OCI-LY1 (cell line): ENCODE results near the gene PTPRG.

Source experiments
- H2AFZ ChIP-seq: fragments of 200-600 bp; sonication (generic), shearing (Covaris generic); 2 replicates; pipeline ENCODE4 v1.6.0; 2014; ENCODE audit warnings: antibody characterized with exemption, mild to moderate bottlenecking, low read length
- H3F3A ChIP-seq: fragments of 200-600 bp; sonication (generic), shearing (Covaris generic); 2 replicates; pipeline ENCODE4 v1.6.0; 2014; ENCODE audit warnings: mild to moderate bottlenecking, antibody characterized with exemption, low read length, moderate library complexity; ENCODE audit not compliant: insufficient read depth
- H3K27ac ChIP-seq: fragments of 200-600 bp; sonication (generic); 2 replicates; pipeline ENCODE4 v1.5.1; 2014; ENCODE audit warnings: low read length, mixed run types, mild to moderate bottlenecking, low read depth; ENCODE audit not compliant: poor library complexity, severe bottlenecking
- H3K27me3 ChIP-seq: fragments of 200-600 bp; sonication (generic); 2 replicates; pipeline ENCODE4 v1.6.0; 2014; ENCODE audit warnings: antibody characterized with exemption, mild to moderate bottlenecking, low read length, moderate library complexity; ENCODE audit not compliant: insufficient read depth
- H3K36me3 ChIP-seq: fragments of 200-600 bp; sonication (generic); 2 replicates; pipeline ENCODE4 v1.6.1; 2014; ENCODE audit warnings: mild to moderate bottlenecking, antibody characterized with exemption, low read length, moderate library complexity, mixed read lengths; ENCODE audit not compliant: insufficient read depth
- H3K4me1 ChIP-seq: fragments of 200-600 bp; sonication (generic); 2 replicates; pipeline ENCODE4 v1.5.1; 2014; ENCODE audit warnings: mild to moderate bottlenecking, low read length, moderate library complexity; ENCODE audit not compliant: insufficient read depth, severe bottlenecking
- H3K4me2 ChIP-seq: fragments of 200-600 bp; sonication (generic), shearing (Covaris generic); 2 replicates; pipeline ENCODE4 v1.6.1; 2014; ENCODE audit warnings: low read length
- H3K4me3 ChIP-seq: fragments of 200-600 bp; sonication (generic); 2 replicates; pipeline ENCODE4 v1.5.1; 2014; ENCODE audit warnings: low read length, low read depth, mild to moderate bottlenecking, mixed read lengths; ENCODE audit not compliant: poor library complexity, severe bottlenecking
- H3K79me2 ChIP-seq: fragments of 200-600 bp; shearing (Covaris generic); 2 replicates; pipeline ENCODE4 v1.6.1; 2016; ENCODE audit warnings: mixed run types, low read length, mixed read lengths; ENCODE audit not compliant: insufficient read depth
- H3K9ac ChIP-seq: fragments of 200-600 bp; sonication (generic), shearing (Covaris generic); 2 replicates; pipeline ENCODE4 v1.6.1; 2014; ENCODE audit warnings: mild to moderate bottlenecking, low read length, mixed read lengths
- H3K9me2 ChIP-seq: fragments of 200-600 bp; sonication (generic), shearing (Covaris generic); 2 replicates; pipeline ENCODE4 v1.6.1; 2014; ENCODE audit warnings: low read depth, mild to moderate bottlenecking, low read length, mixed read lengths
- H3K9me3 ChIP-seq: fragments of 200-600 bp; shearing (Covaris generic); 2 replicates; pipeline ENCODE4 v1.6.1; 2014; ENCODE audit warnings: low read length, mixed read lengths
- H4K20me1 ChIP-seq: fragments of 200-600 bp; sonication (generic), shearing (Covaris generic); 2 replicates; pipeline ENCODE4 v1.6.0; 2016; ENCODE audit warnings: mild to moderate bottlenecking, low read length; ENCODE audit not compliant: insufficient read depth
- EZH2 ChIP-seq: fragments of 200-600 bp; sonication (generic), shearing (Covaris generic); IDR thresholded peaks from 2 replicates; pipeline ENCODE4 v1.8.0; 2017; ENCODE audit warnings: borderline replicate concordance, mixed run types, mild to moderate bottlenecking, antibody characterized with exemption, low read length, moderate library complexity, mixed read lengths
- TF ChIP-seq, protein P1 (sequence below): fragments of 200-600 bp; sonication (generic), shearing (Covaris generic); IDR thresholded peaks from 2 replicates; pipeline ENCODE4 v1.5.1; 2017; ENCODE audit warnings: mild to moderate bottlenecking, antibody characterized with exemption, low read length, moderate library complexity, mixed read lengths

Gene PTPRG

DNA sequence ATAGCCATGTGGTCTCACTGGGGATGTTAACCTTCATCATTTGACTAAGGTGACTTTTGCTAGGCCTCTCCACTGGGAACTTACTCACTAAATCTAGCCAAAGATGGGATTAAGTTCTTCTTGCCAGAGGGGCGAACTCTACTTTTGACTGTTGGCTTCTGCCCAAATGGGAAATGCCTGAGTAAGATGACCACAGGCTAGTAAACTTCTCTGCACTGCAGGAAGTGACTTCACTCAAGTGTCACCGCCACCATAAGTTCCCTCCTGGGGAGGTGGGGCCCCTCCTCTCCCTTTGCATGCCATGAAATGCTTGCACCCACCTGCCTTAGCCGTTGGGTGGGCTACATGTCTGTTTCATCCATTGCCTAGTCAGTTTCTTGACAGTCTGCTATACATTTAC lies 423.6 kb downstream of the PTPRG start:
- no peaks in the 10 kb centered on the region for H3K9me3 ChIP-seq
- no peak overlapping the region for H3K9ac ChIP-seq
- no peak overlapping the region for H3K27ac ChIP-seq
- H2AFZ ChIP-seq = no peak overlapping the region
- H3K27me3 ChIP-seq = no peaks in the 10 kb centered on the region
- no peaks in the 10 kb centered on the region for H3F3A ChIP-seq
- no peaks in the 10 kb centered on the region for H3K9me2 ChIP-seq
- no peaks in the 10 kb centered on the region for H4K20me1 ChIP-seq
- H3K4me1 ChIP-seq = no peaks in the 10 kb centered on the region
- no peak overlapping the region for H3K4me2 ChIP-seq
- TF ChIP-seq, protein P1, sequence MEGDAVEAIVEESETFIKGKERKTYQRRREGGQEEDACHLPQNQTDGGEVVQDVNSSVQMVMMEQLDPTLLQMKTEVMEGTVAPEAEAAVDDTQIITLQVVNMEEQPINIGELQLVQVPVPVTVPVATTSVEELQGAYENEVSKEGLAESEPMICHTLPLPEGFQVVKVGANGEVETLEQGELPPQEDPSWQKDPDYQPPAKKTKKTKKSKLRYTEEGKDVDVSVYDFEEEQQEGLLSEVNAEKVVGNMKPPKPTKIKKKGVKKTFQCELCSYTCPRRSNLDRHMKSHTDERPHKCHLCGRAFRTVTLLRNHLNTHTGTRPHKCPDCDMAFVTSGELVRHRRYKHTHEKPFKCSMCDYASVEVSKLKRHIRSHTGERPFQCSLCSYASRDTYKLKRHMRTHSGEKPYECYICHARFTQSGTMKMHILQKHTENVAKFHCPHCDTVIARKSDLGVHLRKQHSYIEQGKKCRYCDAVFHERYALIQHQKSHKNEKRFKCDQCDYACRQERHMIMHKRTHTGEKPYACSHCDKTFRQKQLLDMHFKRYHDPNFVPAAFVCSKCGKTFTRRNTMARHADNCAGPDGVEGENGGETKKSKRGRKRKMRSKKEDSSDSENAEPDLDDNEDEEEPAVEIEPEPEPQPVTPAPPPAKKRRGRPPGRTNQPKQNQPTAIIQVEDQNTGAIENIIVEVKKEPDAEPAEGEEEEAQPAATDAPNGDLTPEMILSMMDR = no peak
- TF ChIP-seq EZH2 = no peak
- H3K79me2 ChIP-seq = no peaks in the 10 kb centered on the region
- no peaks in the 10 kb centered on the region for H3K36me3 ChIP-seq
- no peak overlapping the region for H3K4me3 ChIP-seq

DNA sequence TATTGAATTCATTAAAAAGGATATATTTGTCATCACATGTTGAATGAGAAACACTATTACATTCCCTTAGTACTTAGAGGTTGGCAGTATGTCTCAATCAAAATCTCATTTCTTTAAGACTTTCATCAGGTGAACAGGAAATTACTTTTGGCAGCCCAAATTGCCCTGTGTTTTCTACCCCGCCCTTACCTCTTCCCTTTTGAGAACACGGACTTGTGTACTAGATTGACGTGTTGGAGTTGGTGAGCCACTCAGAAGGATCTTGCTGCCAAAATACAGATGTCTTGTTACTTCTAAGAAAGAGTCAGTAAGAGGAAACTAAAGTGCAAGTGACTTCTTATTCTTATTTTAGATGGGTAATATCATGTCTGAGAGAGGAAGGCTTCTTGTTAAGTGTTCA lies 425.1 kb downstream of the PTPRG start:
- no peak for TF ChIP-seq EZH2
- TF ChIP-seq, protein P1 = no peak
- Histone ChIP-seq H3K4me3 (no peak overlapping the region), H3F3A (no peaks in the 10 kb centered on the region), H3K27me3 (no peaks in the 10 kb centered on the region), H3K27ac (no peak overlapping the region), H3K9me2 (no peaks in the 10 kb centered on the region), H3K36me3 (no peaks in the 10 kb centered on the region), H3K9me3 (no peaks in the 10 kb centered on the region), H3K4me2 (no peak overlapping the region), H4K20me1 (no peaks in the 10 kb centered on the region), H3K9ac (no peak overlapping the region), H3K4me1 (no peaks in the 10 kb centered on the region), H2AFZ (no peak overlapping the region), H3K79me2 (no peaks in the 10 kb centered on the region)

DNA sequence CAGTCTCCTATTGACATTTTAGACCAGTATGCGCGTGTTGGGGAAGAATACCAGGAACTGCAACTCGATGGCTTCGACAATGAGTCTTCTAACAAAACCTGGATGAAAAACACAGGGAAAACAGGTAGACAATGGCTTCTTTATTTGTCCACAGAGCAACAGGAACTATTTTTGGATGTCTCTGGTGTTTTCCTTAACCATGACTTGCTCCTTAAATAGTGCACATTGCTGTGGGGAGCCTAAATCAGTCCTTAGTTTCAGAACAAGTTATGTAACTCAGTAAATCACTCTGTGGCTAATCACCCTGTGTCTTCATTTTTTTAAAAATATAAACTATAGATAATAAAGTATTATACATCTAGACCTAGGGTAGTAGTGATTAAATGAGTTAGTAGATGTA lies 428.3 kb downstream of the PTPRG start:
- H2AFZ ChIP-seq = no peak overlapping the region
- no peaks in the 10 kb centered on the region for H4K20me1 ChIP-seq
- no peak overlapping the region for H3K4me2 ChIP-seq
- H3K9me2 ChIP-seq = no peaks in the 10 kb centered on the region
- no peak overlapping the region for H3K9ac ChIP-seq
- H3K27me3 ChIP-seq = no peaks in the 10 kb centered on the region
- H3K9me3 ChIP-seq = no peaks in the 10 kb centered on the region
- H3K36me3 ChIP-seq = no peaks in the 10 kb centered on the region
- H3K4me1 ChIP-seq = no peaks in the 10 kb centered on the region
- H3K79me2 ChIP-seq = no peaks in the 10 kb centered on the region
- H3K27ac ChIP-seq = no peak overlapping the region
- no peaks in the 10 kb centered on the region for H3F3A ChIP-seq
- TF ChIP-seq, protein P1 = no peak
- TF ChIP-seq EZH2 = no peak
- H3K4me3 ChIP-seq = no peak overlapping the region
